Measurements from ENCODE around the gene SH3BGRL2. TPM values are rescaled to one million over a fixed set of nuclear protein-coding genes. Genes with fewer than 3 reads are reported as not detected.

Gene SH3BGRL2
- total and polyA plus RNA-seq, 2 experiments from 2014 or later: 8.4 to 24.5 TPM

GRCh38 chr6:79646561-79646960, 15.4 kb downstream of the SH3BGRL2 start (continued):
- no peak for TF ChIP-seq REST (IDR thresholded peaks at IDR 0.05; ENCODE audit: unreplicated experiment)
- no peak for TF ChIP-seq ZNF114 (CRISPR knock-in tag; IDR thresholded peaks at IDR 0.05)
- TF ChIP-seq ETS1 (IDR thresholded peaks at IDR 0.05): no peak
- TF ChIP-seq STAT1 (IDR thresholded peaks at IDR 0.05; ENCODE audit: unreplicated experiment): no peak

- DNase-seq (ENCODE audit: low spot score) (no peak), ATAC-seq (no peak)
- peak overlapping the region; percentile 7; the same call in 1 of the 3 replicates for H3K4me3 Mint-ChIP-seq
- Histone ChIP-seq H3K4me3 (peak overlapping the region; percentile 26), H2AFZ (no peak overlapping the region), H4K20me1 (replicated peaks; ENCODE audit: insufficient read depth) (peaks cover 10% of the 10 kb centered on the region; the same call in 1 of the 2 replicates), H3K4me1 (ENCODE audit: insufficient read depth) (peaks cover 39% of the 10 kb centered on the region), H3K36me3 (ENCODE audit: insufficient read depth) (no peaks in the 10 kb centered on the region), H3K9me2 (ENCODE audit: insufficient read depth) (no peaks in the 10 kb centered on the region), H3K27me3 (ENCODE audit: insufficient read depth) (no peaks in the 10 kb centered on the region), H3K79me2 (replicated peaks; ENCODE audit: insufficient read depth) (peaks cover 21% of the 10 kb centered on the region), H3F3A (replicated peaks; ENCODE audit: low read depth) (no peaks in the 10 kb centered on the region), H3K4me2 (peak overlapping the region; percentile 47), H3K27ac (ENCODE audit: low read depth) (no peak overlapping the region)
- no peaks in the 10 kb centered on the region for H3K27me3 Mint-ChIP-seq (ENCODE audit: insufficient read depth, low read depth, poor library complexity)
- H3K36me3 Mint-ChIP-seq (ENCODE audit: low read depth): no peaks in the 10 kb centered on the region
- peak overlapping the region; percentile 39; the same call in 1 of the 2 replicates for H3K27ac Mint-ChIP-seq
- H3K9me3 Mint-ChIP-seq: no peaks in the 10 kb centered on the region; the same call in 2 of the 3 replicates
- peaks cover 35% of the 10 kb centered on the region for H3K4me1 Mint-ChIP-seq
- no peak for TF ChIP-seq POLR2AphosphoS5 (IDR thresholded peaks at IDR 0.05; ENCODE audit: low read depth)
- no peak for TF ChIP-seq ZNF462 (CRISPR knock-in tag; IDR thresholded peaks at IDR 0.05)
- no peak for TF ChIP-seq ETS1 (IDR thresholded peaks at IDR 0.05)
- no peak for TF ChIP-seq ZNF331 (CRISPR knock-in tag; IDR thresholded peaks at IDR 0.05; ENCODE audit: low read depth)
- TF ChIP-seq REST (IDR thresholded peaks at IDR 0.05; ENCODE audit: unreplicated experiment): no peak
These were observed 16.6 kb downstream of the SH3BGRL2 start for GRCh38 chr6:79647741-79648140.
